A549 treated with DMSO at 1 μM for 4 hours (cell line): ENCODE measurements around the gene SECTM1. TPM values are rescaled to one million over a fixed set of nuclear protein-coding genes. Genes with fewer than 3 reads are reported as not detected.

Experiments
- total RNA-seq: library from RNA; stranded (reverse); fragments of 200-300 nt; extraction: Qiagen RNA extraction; gene quantifications from 5 replicates; pipeline ENCODE4 v1.2.3, GENCODE V29; 2022; ENCODE audit warnings: low read depth

SECTM1 gene
- total RNA-seq: 0.90 to 2.5 TPM (median 1.4 TPM) in 5 replicates

GRCh38 chr17:82333279-82334171 lies at the start of gene SECTM1:
SECTM1 (minus strand) TSS chr17:82333766; CDS start chr17:82327240, 6,526 bp downstream.

GRCh38 chr17:82371333-82372248 lies 38.0 kb upstream of the SECTM1 start, which contains the start of gene UTS2R:
UTS2R (plus strand) TSS chr17:82371765; CDS start chr17:82374325, 2,560 bp downstream.

GRCh38 chr17:82358465-82359350 lies 25.1 kb upstream of the SECTM1 start, which contains the start of gene TEX19:
TEX19 (plus strand) TSS chr17:82359247; CDS start chr17:82362151, 2,904 bp downstream.

GRCh38 chr17:82317394-82318168 lies 16.0 kb downstream of the SECTM1 start, which contains the start of gene CD7:
CD7 (minus strand) TSS chr17:82317608; CDS start chr17:82317495, 113 bp downstream.

GRCh38 chr17:82273327-82274133 lies 60.0 kb downstream of the SECTM1 start, which contains the start of gene CSNK1D:
CSNK1D (minus strand) TSS chr17:82273700; CDS start chr17:82273381, 319 bp downstream.

Other genes with a start within 250 kb of the SECTM1 start
- 117 to 149 TPM (median 134 TPM) in 5 replicates for gene FASN, start 235.5 kb downstream of the SECTM1 start, total RNA-seq
- 20.0 to 27.7 TPM (median 22.9 TPM) in 5 replicates for gene CCDC57, start 120.9 kb downstream of the SECTM1 start, total RNA-seq
- gene SLC16A3, start 104.7 kb downstream of the SECTM1 start, total RNA-seq: 79.9 to 109 TPM (median 96.9 TPM) in 5 replicates
- gene CSNK1D, start 60.1 kb downstream of the SECTM1 start, total RNA-seq: 143 to 161 TPM (median 155 TPM) in 5 replicates
- 0.08 TPM in 1 of 5 replicates, not detected in the others for gene CD7, start 16.2 kb downstream of the SECTM1 start, total RNA-seq
- 0.31 to 0.56 TPM (median 0.48 TPM) in 5 replicates for gene TEX19, start 25.5 kb upstream of the SECTM1 start, total RNA-seq
- not detected in 5 replicates for gene UTS2R, start 38.0 kb upstream of the SECTM1 start, total RNA-seq
- 9.4 to 13.8 TPM (median 13.5 TPM) in 5 replicates for gene HEXD, start 84.6 kb upstream of the SECTM1 start, total RNA-seq
- 19.0 to 25.8 TPM (median 24.4 TPM) in 5 replicates for gene OGFOD3, start 84.8 kb upstream of the SECTM1 start, total RNA-seq
- 48.3 to 66.8 TPM (median 59.3 TPM) in 5 replicates for gene CYBC1, start 117.0 kb upstream of the SECTM1 start, total RNA-seq
- 48.1 to 65.8 TPM (median 57.5 TPM) in 5 replicates for gene NARF, start 125.0 kb upstream of the SECTM1 start, total RNA-seq
- gene FOXK2, start 186.0 kb upstream of the SECTM1 start, total RNA-seq: 46.4 to 60.3 TPM (median 59.2 TPM) in 5 replicates